Measurements from ENCODE around the gene NUDCD2. TPM values are rescaled to one million over a fixed set of nuclear protein-coding genes. Genes with fewer than 3 reads are reported as not detected.
A peak's percentile ranks its signal among the peaks of the same experiment; 100 is the strongest.

The NUDCD2 gene
- total and polyA plus RNA-seq, 9 of the 15 experiments (the other 6 are each of a cell fraction or from before 2014, with no cell fraction given), result 14.6 to 76.9 (median 32.5) TPM

DNA sequence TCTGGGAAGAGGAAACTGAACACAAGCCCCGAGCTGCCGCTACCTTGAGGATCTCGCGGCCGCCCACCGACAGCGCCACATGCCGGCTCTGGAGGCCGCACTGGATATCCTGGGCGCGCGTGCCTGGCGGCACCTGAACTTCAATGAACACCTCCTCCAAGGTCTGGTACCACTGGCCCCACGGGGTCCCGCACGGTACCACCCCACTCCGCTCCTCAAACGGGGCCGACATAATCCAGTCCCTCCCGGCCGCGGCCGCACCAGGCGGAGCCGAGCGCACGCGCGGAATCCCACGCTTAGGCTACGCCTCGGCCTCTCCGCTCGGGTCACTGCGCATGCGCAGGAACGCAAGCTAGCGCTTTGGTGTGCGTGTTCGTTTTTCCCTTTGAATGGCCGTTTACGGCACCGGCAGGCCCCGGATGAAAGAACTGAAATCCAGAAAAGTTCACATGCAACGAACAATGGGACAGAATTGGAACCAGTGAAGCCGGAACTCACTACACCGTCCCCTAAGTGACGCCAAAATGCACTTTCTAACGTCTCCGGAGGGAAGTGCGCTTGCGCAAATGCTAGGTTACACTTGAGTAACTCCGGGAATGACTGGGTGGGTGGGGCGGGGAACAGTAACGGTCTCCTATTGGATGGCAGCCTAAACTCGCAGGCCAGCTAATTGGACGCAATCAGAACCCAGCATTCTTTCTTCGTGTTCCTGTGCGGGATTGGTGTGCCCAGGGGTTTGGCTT, at the start of gene NUDCD2 (continued):
- TF ChIP-seq, protein P1, sequence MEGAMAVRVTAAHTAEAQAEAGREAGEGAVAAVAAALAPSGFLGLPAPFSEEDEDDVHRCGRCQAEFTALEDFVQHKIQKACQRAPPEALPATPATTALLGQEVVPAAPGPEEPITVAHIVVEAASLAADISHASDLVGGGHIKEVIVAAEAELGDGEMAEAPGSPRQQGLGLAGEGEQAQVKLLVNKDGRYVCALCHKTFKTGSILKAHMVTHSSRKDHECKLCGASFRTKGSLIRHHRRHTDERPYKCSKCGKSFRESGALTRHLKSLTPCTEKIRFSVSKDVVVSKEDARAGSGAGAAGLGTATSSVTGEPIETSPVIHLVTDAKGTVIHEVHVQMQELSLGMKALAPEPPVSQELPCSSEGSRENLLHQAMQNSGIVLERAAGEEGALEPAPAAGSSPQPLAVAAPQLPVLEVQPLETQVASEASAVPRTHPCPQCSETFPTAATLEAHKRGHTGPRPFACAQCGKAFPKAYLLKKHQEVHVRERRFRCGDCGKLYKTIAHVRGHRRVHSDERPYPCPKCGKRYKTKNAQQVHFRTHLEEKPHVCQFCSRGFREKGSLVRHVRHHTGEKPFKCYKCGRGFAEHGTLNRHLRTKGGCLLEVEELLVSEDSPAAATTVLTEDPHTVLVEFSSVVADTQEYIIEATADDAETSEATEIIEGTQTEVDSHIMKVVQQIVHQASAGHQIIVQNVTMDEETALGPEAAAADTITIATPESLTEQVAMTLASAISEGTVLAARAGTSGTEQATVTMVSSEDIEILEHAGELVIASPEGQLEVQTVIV (CRISPR knock-in tag; IDR thresholded peaks at IDR 0.05; ENCODE audit: borderline replicate concordance), result 0 out of 2 replicates have a peak, but pooled peaks have one; percentile 51
- TF ChIP-seq ILK (tag; IDR thresholded peaks at IDR 0.05; ENCODE audit: borderline replicate concordance, low read depth) (no peak), HMG20A (CRISPR knock-in tag; conservative IDR thresholded peaks at IDR 0.05) (no peak), ILF3 (IDR thresholded peaks at IDR 0.05; ENCODE audit: borderline replicate concordance) (no peak), BRCA1 (IDR thresholded peaks at IDR 0.05) (no peak), BRCA1 (CRISPR knock-in tag; IDR thresholded peaks at IDR 0.05) (no peak), PHB (CRISPR knock-in tag; IDR thresholded peaks at IDR 0.05) (peak; percentile 58; the same call in 1 of the 2 replicates), ZNF561 (CRISPR knock-in tag; conservative IDR thresholded peaks at IDR 0.05) (no peak), PTTG1 (tag; IDR thresholded peaks at IDR 0.05; ENCODE audit: low read depth) (no peak), HNRNPL (IDR thresholded peaks at IDR 0.05; ENCODE audit: low read depth, low read length) (no peak), MEIS2 (IDR thresholded peaks at IDR 0.05; ENCODE audit: partially characterized antibody) (peak; percentile 95), ZNF212 (CRISPR knock-in tag; IDR thresholded peaks at IDR 0.05) (no peak)
- TF ChIP-seq, protein P2, sequence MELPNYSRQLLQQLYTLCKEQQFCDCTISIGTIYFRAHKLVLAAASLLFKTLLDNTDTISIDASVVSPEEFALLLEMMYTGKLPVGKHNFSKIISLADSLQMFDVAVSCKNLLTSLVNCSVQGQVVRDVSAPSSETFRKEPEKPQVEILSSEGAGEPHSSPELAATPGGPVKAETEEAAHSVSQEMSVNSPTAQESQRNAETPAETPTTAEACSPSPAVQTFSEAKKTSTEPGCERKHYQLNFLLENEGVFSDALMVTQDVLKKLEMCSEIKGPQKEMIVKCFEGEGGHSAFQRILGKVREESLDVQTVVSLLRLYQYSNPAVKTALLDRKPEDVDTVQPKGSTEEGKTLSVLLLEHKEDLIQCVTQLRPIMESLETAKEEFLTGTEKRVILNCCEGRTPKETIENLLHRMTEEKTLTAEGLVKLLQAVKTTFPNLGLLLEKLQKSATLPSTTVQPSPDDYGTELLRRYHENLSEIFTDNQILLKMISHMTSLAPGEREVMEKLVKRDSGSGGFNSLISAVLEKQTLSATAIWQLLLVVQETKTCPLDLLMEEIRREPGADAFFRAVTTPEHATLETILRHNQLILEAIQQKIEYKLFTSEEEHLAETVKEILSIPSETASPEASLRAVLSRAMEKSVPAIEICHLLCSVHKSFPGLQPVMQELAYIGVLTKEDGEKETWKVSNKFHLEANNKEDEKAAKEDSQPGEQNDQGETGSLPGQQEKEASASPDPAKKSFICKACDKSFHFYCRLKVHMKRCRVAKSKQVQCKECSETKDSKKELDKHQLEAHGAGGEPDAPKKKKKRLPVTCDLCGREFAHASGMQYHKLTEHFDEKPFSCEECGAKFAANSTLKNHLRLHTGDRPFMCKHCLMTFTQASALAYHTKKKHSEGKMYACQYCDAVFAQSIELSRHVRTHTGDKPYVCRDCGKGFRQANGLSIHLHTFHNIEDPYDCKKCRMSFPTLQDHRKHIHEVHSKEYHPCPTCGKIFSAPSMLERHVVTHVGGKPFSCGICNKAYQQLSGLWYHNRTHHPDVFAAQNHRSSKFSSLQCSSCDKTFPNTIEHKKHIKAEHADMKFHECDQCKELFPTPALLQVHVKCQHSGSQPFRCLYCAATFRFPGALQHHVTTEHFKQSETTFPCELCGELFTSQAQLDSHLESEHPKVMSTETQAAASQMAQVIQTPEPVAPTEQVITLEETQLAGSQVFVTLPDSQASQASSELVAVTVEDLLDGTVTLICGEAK (IDR thresholded peaks at IDR 0.05), result no peak
- TF ChIP-seq, protein P2 (CRISPR knock-in tag; IDR thresholded peaks at IDR 0.05), result no peak
- TF ChIP-seq, protein P3, sequence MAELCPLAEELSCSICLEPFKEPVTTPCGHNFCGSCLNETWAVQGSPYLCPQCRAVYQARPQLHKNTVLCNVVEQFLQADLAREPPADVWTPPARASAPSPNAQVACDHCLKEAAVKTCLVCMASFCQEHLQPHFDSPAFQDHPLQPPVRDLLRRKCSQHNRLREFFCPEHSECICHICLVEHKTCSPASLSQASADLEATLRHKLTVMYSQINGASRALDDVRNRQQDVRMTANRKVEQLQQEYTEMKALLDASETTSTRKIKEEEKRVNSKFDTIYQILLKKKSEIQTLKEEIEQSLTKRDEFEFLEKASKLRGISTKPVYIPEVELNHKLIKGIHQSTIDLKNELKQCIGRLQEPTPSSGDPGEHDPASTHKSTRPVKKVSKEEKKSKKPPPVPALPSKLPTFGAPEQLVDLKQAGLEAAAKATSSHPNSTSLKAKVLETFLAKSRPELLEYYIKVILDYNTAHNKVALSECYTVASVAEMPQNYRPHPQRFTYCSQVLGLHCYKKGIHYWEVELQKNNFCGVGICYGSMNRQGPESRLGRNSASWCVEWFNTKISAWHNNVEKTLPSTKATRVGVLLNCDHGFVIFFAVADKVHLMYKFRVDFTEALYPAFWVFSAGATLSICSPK (IDR thresholded peaks at IDR 0.05; ENCODE audit: borderline replicate concordance), result no peak

Data from K562 (cell line).